NT2/D1 (cell line): ENCODE measurements around the gene FZD4.

Experiments used
- SUZ12 ChIP-seq: IDR thresholded peaks from 2 replicates; pipeline ENCODE4 v1.6.1; 2011; ENCODE audit not compliant: insufficient read length, insufficient read depth; ENCODE audit errors: extremely low read depth
- YY1 ChIP-seq: IDR thresholded peaks from 2 replicates; pipeline ENCODE4 v1.6.1; 2011; ENCODE audit not compliant: insufficient read length, insufficient read depth
- ZNF274 ChIP-seq: IDR thresholded peaks from 2 replicates; pipeline ENCODE4 v1.6.1; 2011; ENCODE audit warnings: mild to moderate bottlenecking, low read depth, low read length

GRCh38 chr11:86947541-86947940, 7.7 kb downstream of the FZD4 start:
- TF ChIP-seq YY1, result no peak
- TF ChIP-seq ZNF274, result no peak
- no peak for TF ChIP-seq SUZ12
